ENCODE data around the gene HMCN2.

Gene HMCN2

GRCh38 chr9:130462685-130463540 lies 197.4 kb downstream of the HMCN2 start:
- TF ChIP-seq TEAD4 (IDR thresholded peaks at IDR 0.05) = no peak
- TF ChIP-seq EP300 (IDR thresholded peaks at IDR 0.05; ENCODE audit: borderline replicate concordance) = no peak
- TF ChIP-seq, protein P1, sequence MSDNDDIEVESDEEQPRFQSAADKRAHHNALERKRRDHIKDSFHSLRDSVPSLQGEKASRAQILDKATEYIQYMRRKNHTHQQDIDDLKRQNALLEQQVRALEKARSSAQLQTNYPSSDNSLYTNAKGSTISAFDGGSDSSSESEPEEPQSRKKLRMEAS (IDR thresholded peaks at IDR 0.05) = no peak
- TF ChIP-seq, protein P2, sequence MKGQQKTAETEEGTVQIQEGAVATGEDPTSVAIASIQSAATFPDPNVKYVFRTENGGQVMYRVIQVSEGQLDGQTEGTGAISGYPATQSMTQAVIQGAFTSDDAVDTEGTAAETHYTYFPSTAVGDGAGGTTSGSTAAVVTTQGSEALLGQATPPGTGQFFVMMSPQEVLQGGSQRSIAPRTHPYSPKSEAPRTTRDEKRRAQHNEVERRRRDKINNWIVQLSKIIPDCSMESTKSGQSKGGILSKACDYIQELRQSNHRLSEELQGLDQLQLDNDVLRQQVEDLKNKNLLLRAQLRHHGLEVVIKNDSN (IDR thresholded peaks at IDR 0.05) = no peak
- no peak for TF ChIP-seq YY1 (IDR thresholded peaks at IDR 0.05; ENCODE audit: low read depth)

DNA sequence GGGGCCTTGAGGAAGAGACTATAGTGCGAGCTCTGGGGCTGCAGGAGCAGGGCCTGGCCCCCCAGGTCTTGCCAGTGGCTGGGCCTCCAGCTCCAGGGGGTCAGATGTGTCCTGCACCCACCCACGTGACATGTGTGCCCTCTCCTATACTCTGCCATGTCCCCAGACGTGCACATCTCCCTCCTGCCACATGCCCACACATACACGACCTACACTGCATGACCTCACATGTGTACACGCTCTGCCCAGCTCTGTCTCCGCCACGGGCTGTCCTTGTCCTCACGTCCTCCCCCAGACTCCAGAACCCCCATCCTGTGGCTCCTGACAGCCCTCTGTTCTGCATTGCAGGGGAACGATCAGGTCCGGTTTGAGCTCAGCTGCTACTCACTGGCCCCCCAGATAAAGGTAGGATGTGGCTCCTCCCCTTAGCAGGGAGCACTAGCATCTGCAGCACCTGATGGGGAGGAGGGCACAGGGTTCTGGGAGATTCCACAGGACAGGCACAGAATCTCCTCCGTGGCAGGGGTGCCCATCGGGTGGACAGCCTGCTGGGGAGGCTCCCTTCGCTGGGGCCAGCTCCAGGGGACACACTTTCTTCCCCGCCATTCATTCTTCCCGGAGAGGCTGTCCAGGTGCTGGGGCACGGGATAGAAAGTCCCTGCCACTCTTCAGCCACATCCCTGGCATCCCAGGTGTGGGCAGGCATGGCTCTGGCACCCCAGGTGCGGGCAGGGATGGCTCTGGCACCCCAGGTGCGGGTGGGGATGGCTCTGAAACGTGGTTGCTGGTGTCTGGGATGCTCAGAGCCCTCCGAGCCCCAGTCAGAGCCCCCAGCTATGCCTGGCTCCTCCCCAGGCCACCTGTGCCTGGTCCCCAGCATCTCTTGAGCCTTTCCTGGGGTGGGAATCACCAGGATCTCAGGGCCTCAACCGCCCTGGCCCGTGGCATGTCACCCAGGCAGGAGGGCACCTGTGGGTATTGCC lies 198.5 kb downstream of the HMCN2 start:
- no peak for TF ChIP-seq RAD21 (IDR thresholded peaks at IDR 0.05; ENCODE audit: low read depth)
- no peak for TF ChIP-seq EGR1 (IDR thresholded peaks at IDR 0.05)
- TF ChIP-seq REST (IDR thresholded peaks at IDR 0.05; ENCODE audit: low read depth) = no peak
- TF ChIP-seq NFIC (IDR thresholded peaks at IDR 0.05) = no peak
- TF ChIP-seq, protein P2 (IDR thresholded peaks at IDR 0.05) = no peak
- TF ChIP-seq, protein P1 (IDR thresholded peaks at IDR 0.05) = no peak
- TF ChIP-seq ZBTB7A (IDR thresholded peaks at IDR 0.05; ENCODE audit: low read depth) = no peak
- TF ChIP-seq FOXM1 (IDR thresholded peaks at IDR 0.05; ENCODE audit: borderline replicate concordance, low read depth) = no peak
- no peak for TF ChIP-seq TAF1 (IDR thresholded peaks at IDR 0.05; ENCODE audit: low read depth)
- TF ChIP-seq EP300 (IDR thresholded peaks at IDR 0.05; ENCODE audit: borderline replicate concordance) = no peak
- TF ChIP-seq CREB1 (IDR thresholded peaks at IDR 0.05; ENCODE audit: low read depth) = no peak
- TF ChIP-seq YY1 (IDR thresholded peaks at IDR 0.05; ENCODE audit: low read depth) = no peak
- no peak for TF ChIP-seq CEBPB (IDR thresholded peaks at IDR 0.05)
- TF ChIP-seq TEAD4 (IDR thresholded peaks at IDR 0.05) = no peak

- no peak for TF ChIP-seq TAF1 (IDR thresholded peaks at IDR 0.05; ENCODE audit: low read depth)
- TF ChIP-seq CREB1 (IDR thresholded peaks at IDR 0.05; ENCODE audit: low read depth) = no peak
- TF ChIP-seq NFIC (IDR thresholded peaks at IDR 0.05) = no peak
Observed at GRCh38 chr9:130465383-130466096, 200.0 kb downstream of the HMCN2 start.

DNA sequence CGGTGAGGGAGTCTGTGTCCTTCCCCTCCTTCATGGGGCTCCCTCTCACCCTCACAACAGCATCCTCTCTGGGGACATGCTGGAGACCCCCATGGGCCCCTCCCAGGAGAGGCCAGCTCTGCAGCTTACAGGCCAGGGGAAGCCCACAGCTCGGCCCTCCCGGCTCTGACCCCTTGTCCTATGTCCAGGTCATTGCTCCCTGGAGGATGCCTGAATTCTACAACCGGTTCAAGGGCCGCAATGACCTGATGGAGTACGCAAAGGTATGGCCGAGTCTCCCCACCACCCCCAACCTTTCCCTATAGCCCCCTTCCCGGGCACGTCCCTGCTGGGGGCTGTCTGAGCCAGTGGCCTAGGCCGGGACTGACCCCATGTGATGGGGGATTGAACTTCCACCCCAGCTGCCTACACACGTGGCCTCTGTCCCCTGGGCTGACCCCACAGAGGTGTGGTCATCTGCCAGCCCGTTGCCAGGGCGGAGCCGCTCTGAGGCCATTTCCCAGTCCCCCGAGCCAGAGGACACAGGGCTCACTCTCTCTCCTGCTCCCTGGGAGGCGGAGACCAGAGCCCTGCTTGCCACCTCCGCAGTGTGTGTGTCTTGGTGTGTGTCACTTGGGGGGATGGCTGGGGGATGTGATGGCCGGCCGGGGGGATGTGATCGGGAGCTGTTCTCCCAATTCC lies 201.1 kb downstream of the HMCN2 start:
- TF ChIP-seq TEAD4 (IDR thresholded peaks at IDR 0.05) (no peak), EGR1 (IDR thresholded peaks at IDR 0.05) (no peak), EP300 (IDR thresholded peaks at IDR 0.05; ENCODE audit: borderline replicate concordance) (no peak), CEBPB (IDR thresholded peaks at IDR 0.05) (no peak), FOXM1 (IDR thresholded peaks at IDR 0.05; ENCODE audit: borderline replicate concordance, low read depth) (no peak), YY1 (IDR thresholded peaks at IDR 0.05; ENCODE audit: low read depth) (no peak), TAF1 (IDR thresholded peaks at IDR 0.05; ENCODE audit: low read depth) (no peak), RAD21 (IDR thresholded peaks at IDR 0.05; ENCODE audit: low read depth) (no peak), REST (IDR thresholded peaks at IDR 0.05; ENCODE audit: low read depth) (no peak), TCF12 (IDR thresholded peaks at IDR 0.05; ENCODE audit: low read depth) (no peak), NFIC (IDR thresholded peaks at IDR 0.05) (no peak), ZBTB7A (IDR thresholded peaks at IDR 0.05; ENCODE audit: low read depth) (no peak), CREB1 (IDR thresholded peaks at IDR 0.05; ENCODE audit: low read depth) (no peak)
- TF ChIP-seq, protein P2 (IDR thresholded peaks at IDR 0.05) = no peak
- TF ChIP-seq, protein P1 (IDR thresholded peaks at IDR 0.05) = no peak
